Pancreas (tissue), 10 donors: Measurements from ENCODE around the gene AGXT2. TPM values are rescaled to one million over a fixed set of nuclear protein-coding genes. Genes with fewer than 3 reads are reported as not detected.

Experiments used
- ATAC-seq, 4 donors: fragments of 200-7000 bp; cut with Tn5 transposase; one replicate each; pipeline versions ENCODE4 v1.8.0 to v1.9.1; 2020; ENCODE audit warnings: mild to moderate bottlenecking in 4 of 4, moderate library complexity in 4 of 4
- DNase-seq, 6 donors: peaks; one replicate each; pipeline ENCODE4 v3.0.0-alpha.2; 2020
- FAIRE-seq: peaks from 2 replicates; lab custom pipeline; 2012; peaks lifted over from hg19 to GRCh38; lab: Jason Lieb, UNC
- H3K27ac ChIP-seq, 4 donors: fragments of 200-600 bp; sonication (generic); 1 replicate in 3 of 4; 2 replicates in 1 of 4; pipeline versions ENCODE4 v1.5.0 to v1.8.0; 2020
- H3K27me3 ChIP-seq, 4 donors: fragments of 200-600 bp; one replicate each; pipeline ENCODE4 v1.8.0; 2021
- H3K36me3 ChIP-seq, 3 donors: fragments of 200-600 bp; sonication (generic) in 1 of 3; one replicate each; pipeline versions ENCODE4 v1.5.0 to v1.8.0; 2020 to 2021
- H3K4me1 ChIP-seq, 3 donors: fragments of 200-600 bp; one replicate each; pipeline ENCODE4 v1.8.0; 2021
- H3K4me3 ChIP-seq, 4 donors: fragments of 200-600 bp; sonication (generic) in 2 of 4; one replicate each; pipeline versions ENCODE4 v1.5.0 to v1.8.0; 2020 to 2021
- H3K9me3 ChIP-seq, 4 donors: fragments of 200-600 bp; one replicate each; pipeline ENCODE4 v1.8.0; 2021
- WGBS, 2 donors: extraction: QIAGEN DNeasy Blood & Tissue Kit; methylation state at CpG; one replicate each; pipeline ENCODE4 v1.1.7; 2013; 5-methylcytosine and 5-hydroxymethylcytosine counted together
- intact Hi-C, 3 donors: fragments of 100-400 bp; cut with DNase I; formaldehyde crosslinking; loops; one replicate each; pipeline versions ENCODE4 v1.11.1 to v1.14.2; 2022
- polyA plus RNA-seq, 2 donors: library from polyadenylated mRNA; stranded (reverse); fragments of 200-250 nt; gene quantifications; one replicate each; pipeline ENCODE4 v1.2.3, GENCODE V29; 2013
- total RNA-seq, 6 donors: library from RNA; stranded (reverse); fragmentation: NEBNext Ultra II Directional in 4 of 6; extraction: Animal tissue kit (Norgen Biotek cat#: 25700) in 4 of 6; gene quantifications; one replicate each; pipeline versions ENCODE4 v1.2.1 to v1.2.4, GENCODE V29; 2021 to 2023
- TF ChIP-seq, protein P1 (sequence below), 4 donors: fragments of 200-600 bp; sonication (generic) in 3 of 4; IDR thresholded peaks; one replicate each; pipeline versions ENCODE4 v1.5.0 to v1.8.0; 2021; ENCODE audit warnings: antibody characterized with exemption in 4 of 4
- donor health status: healthy with polysubstance abuse.
- donor health status: DM: no; HTN: no; CAD: no; lungs with moderate emphysema.
- donor health status: DM: no; HTN: no; CAD: no.
- donor health status: control.
- donor health status: control.
- donor health status: Bipolar disorder and iron deficiency.
- donor health status: DM: yes; HTN: yes; CAD: no.
- donor health status: DM: no; HTN: no; CAD: no.
- donor health status: DM: no; HTN: no; CAD: no.
- donor health status: DM: yes; HTN: yes; CAD: no.

Gene AGXT2
- total and polyA plus RNA-seq, 8 donors, result not detected

GRCh38 chr5:35060236-35060635 lies 12.5 kb upstream of the AGXT2 start:
- Histone ChIP-seq H3K36me3 (no peaks in the 10 kb centered on the region), H3K27me3 (no peaks in the 10 kb centered on the region), H3K27ac (no peak overlapping the region), H3K4me1 (no peaks in the 10 kb centered on the region), H3K9me3 (no peaks in the 10 kb centered on the region), H3K4me3 (no peak overlapping the region)
- FAIRE-seq (no peak), ATAC-seq (no peak), DNase-seq (no peak)
- intact Hi-C loops, result no loop called here
- 90 to 100% methylated on average over 2 of the region's 2 CpGs for WGBS, 2 donors
- TF ChIP-seq, protein P1, sequence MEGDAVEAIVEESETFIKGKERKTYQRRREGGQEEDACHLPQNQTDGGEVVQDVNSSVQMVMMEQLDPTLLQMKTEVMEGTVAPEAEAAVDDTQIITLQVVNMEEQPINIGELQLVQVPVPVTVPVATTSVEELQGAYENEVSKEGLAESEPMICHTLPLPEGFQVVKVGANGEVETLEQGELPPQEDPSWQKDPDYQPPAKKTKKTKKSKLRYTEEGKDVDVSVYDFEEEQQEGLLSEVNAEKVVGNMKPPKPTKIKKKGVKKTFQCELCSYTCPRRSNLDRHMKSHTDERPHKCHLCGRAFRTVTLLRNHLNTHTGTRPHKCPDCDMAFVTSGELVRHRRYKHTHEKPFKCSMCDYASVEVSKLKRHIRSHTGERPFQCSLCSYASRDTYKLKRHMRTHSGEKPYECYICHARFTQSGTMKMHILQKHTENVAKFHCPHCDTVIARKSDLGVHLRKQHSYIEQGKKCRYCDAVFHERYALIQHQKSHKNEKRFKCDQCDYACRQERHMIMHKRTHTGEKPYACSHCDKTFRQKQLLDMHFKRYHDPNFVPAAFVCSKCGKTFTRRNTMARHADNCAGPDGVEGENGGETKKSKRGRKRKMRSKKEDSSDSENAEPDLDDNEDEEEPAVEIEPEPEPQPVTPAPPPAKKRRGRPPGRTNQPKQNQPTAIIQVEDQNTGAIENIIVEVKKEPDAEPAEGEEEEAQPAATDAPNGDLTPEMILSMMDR (IDR thresholded peaks at IDR 0.05), result no peak

GRCh38 chr5:35059251-35059650 lies 11.5 kb upstream of the AGXT2 start:
- Histone ChIP-seq H3K36me3 (no peaks in the 10 kb centered on the region), H3K9me3 (no peaks in the 10 kb centered on the region), H3K27ac (no peak overlapping the region), H3K4me1 (no peaks in the 10 kb centered on the region), H3K4me3 (no peak overlapping the region), H3K27me3 (no peaks in the 10 kb centered on the region)
- ATAC-seq (no peak), DNase-seq (no peak), FAIRE-seq (no peak)
- TF ChIP-seq, protein P1 (IDR thresholded peaks at IDR 0.05), result no peak
- intact Hi-C loops, result no loop called here

DNA sequence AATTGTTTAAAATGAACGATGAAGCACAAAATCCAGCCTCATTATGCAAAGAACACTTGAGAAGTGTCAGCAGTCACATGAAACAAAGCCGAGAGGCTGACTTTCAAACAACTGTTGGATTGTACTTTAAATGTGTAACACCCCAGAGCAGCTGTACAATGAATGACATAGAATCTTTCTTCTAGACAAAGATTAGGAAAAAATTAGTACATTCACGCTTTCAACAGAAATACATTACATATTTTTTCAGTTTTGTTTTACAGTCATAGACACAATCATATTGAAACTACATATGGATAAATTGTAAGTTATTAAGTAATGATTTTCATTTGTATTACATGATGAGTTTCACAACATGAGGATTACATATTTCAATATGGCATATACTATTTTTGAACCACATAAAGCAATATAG lies 10.6 kb upstream of the AGXT2 start:
- DNase-seq (no peak), ATAC-seq (no peak), FAIRE-seq (no peak)
- Histone ChIP-seq H3K4me1 (no peaks in the 10 kb centered on the region), H3K27me3 (no peaks in the 10 kb centered on the region), H3K4me3 (no peak overlapping the region), H3K36me3 (no peaks in the 10 kb centered on the region), H3K27ac (no peak overlapping the region), H3K9me3 (no peaks in the 10 kb centered on the region)
- intact Hi-C loops, result no loop called here
- TF ChIP-seq, protein P1 (IDR thresholded peaks at IDR 0.05), result no peak
- WGBS, 2 donors, result 85 to 89% methylated on average over 3 of the region's 3 CpGs

GRCh38 chr5:35056686-35057085 lies 8.9 kb upstream of the AGXT2 start:
- no peaks in the 10 kb centered on the region for H3K9me3 ChIP-seq
- intact Hi-C loops, result no loop called here
- H3K36me3 ChIP-seq, result no peaks in the 10 kb centered on the region
- TF ChIP-seq, protein P1 (IDR thresholded peaks at IDR 0.05), result no peak
- ATAC-seq (no peak), DNase-seq (no peak), FAIRE-seq (no peak)
- H3K4me1 ChIP-seq, result no peaks in the 10 kb centered on the region
- no peak overlapping the region for H3K4me3 ChIP-seq
- no peak overlapping the region for H3K27ac ChIP-seq
- no peaks in the 10 kb centered on the region for H3K27me3 ChIP-seq
- 74 to 82% methylated on average over 2 of the region's 2 CpGs for WGBS, 2 donors

DNA sequence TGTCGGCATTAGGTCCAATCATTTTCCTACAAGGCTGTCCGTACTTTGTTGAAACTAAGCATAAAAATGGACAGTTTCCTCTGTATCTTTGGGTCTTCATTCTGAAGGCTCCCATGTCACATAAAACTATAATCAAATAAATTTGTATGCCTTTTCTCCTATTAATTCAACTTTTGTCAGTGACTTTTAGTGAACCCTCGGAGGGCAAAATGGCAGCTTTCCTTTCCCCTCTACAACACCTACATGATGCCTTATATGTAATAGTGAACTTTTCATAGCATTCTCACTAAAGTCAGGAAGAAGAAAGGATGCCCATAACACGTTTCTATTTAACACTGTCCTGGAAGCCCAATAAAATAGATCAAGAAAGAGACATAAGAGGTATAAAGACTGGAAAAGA lies 5.1 kb upstream of the AGXT2 start:
- DNase-seq (no peak), FAIRE-seq (no peak), ATAC-seq (no peak)
- H3K36me3 ChIP-seq, result no peaks in the 10 kb centered on the region
- intact Hi-C loops, result no loop called here
- no peak overlapping the region for H3K27ac ChIP-seq
- no peaks in the 10 kb centered on the region for H3K27me3 ChIP-seq
- WGBS, 2 donors, result 85% methylated on average over 4 of the region's 4 CpGs
- H3K4me3 ChIP-seq, result no peak overlapping the region
- TF ChIP-seq, protein P1 (IDR thresholded peaks at IDR 0.05), result no peak
- no peaks in the 10 kb centered on the region for H3K9me3 ChIP-seq
- H3K4me1 ChIP-seq, result peaks cover 0 to 7% (median 4%) of the 10 kb centered on the region in 3 donors
